Stomach (tissue), 19 donors: ENCODE results near the gene MAGEB10. TPM values are rescaled to one million over a fixed set of nuclear protein-coding genes. Genes with fewer than 3 reads are reported as not detected.

Experiments used
- DNase-seq, 2 donors: peaks; one replicate each; pipeline versions ENCODE4 v3.0.0 to v3.0.0-alpha.2; 2013 to 2019
- H3K27ac ChIP-seq, 5 donors: fragments of 200-600 bp in 4 of 5; sonication (generic) in 4 of 5; one replicate each; pipeline ENCODE4 v1.5.1; 2013 to 2019; ENCODE audit warnings: mild to moderate bottlenecking in 1 of 5, moderate library complexity in 1 of 5
- H3K27me3 ChIP-seq, 3 donors: fragments of 200-600 bp; sonication (generic); one replicate each; pipeline ENCODE4 v1.5.1; 2017 to 2019; ENCODE audit warnings: mixed run types in 1 of 3
- H3K36me3 ChIP-seq, 4 donors: fragments of 200-600 bp; sonication (generic); 1 replicate in 3 of 4; 2 replicates in 1 of 4; pipeline ENCODE4 v1.5.1; 2016 to 2019
- H3K4me1 ChIP-seq, 4 donors: fragments of 200-600 bp; sonication (generic); one replicate each; pipeline ENCODE4 v1.5.1; 2016 to 2019
- H3K4me3 ChIP-seq, 4 donors: fragments of 200-600 bp; sonication (generic) in 3 of 4; one replicate each; pipeline ENCODE4 v1.5.1; 2016 to 2019; ENCODE audit warnings: mild to moderate bottlenecking in 1 of 4
- H3K9me3 ChIP-seq, 4 donors: fragments of 200-600 bp; sonication (generic); one replicate each; pipeline ENCODE4 v1.5.1; 2016 to 2019
- EP300 ChIP-seq: sonication (generic); formaldehyde crosslinking; IDR thresholded peaks from one replicate; pipeline ENCODE4 v1.6.1; 2017; ENCODE audit warnings: antibody characterized with exemption
- POLR2A ChIP-seq, 4 donors: fragments of 450-650 bp; IDR thresholded peaks; one replicate each; pipeline ENCODE4 v1.6.1; 2016; ENCODE audit warnings: antibody characterized with exemption in 4 of 4, control low read depth in 2 of 4, mild to moderate bottlenecking in 1 of 4, moderate library complexity in 1 of 4
- POLR2AphosphoS5 ChIP-seq, 3 donors: sonication (generic); formaldehyde crosslinking; IDR thresholded peaks; one replicate each; pipeline ENCODE4 v1.6.1; 2016; ENCODE audit warnings: antibody characterized with exemption in 3 of 3
- WGBS, 5 donors: extraction: QIAGEN DNeasy Blood & Tissue Kit in 3 of 5; methylation state at CpG; one replicate each; pipeline versions ENCODE4 v1.1.5 to v1.1.7; 2013 to 2018; 5-methylcytosine and 5-hydroxymethylcytosine counted together
- intact Hi-C: fragments of 100-400 bp; cut with DNase I; formaldehyde crosslinking; loops from one replicate; pipeline ENCODE4 v1.15.1; 2023; ENCODE audit warnings: low total_unique reads
- long read RNA-seq, 10 donors: transcript quantifications; one replicate each; lab custom pipeline, GENCODE V29; 2026
- polyA plus RNA-seq, 3 donors: library from polyadenylated mRNA; stranded (reverse); fragments of 200-250 nt; gene quantifications; one replicate each; pipeline ENCODE4 v1.2.3, GENCODE V29; 2013
- total RNA-seq, 5 donors: library from RNA; depleted of rRNA; stranded (reverse); fragments of >200 nt; gene quantifications; one replicate each; pipeline versions ENCODE4 v1.1.0 to v1.2.3, GENCODE V29; 2014 to 2016
- TF ChIP-seq, protein P1 (sequence below), 7 experiments: fragments of 450-650 bp in 4 of 7; fragments of 200-600 bp in 3 of 7; sonication (generic) in 3 of 7; IDR thresholded peaks; one replicate each; pipeline ENCODE4 v1.5.1; 2016 to 2019; ENCODE audit warnings: antibody characterized with exemption in 7 of 7, control low read depth in 2 of 7, mild to moderate bottlenecking in 1 of 7
- donor health status: healthy with polysubstance abuse.
- donor health status: Bipolar disorder and iron deficiency.
- donor health status: healthy.

The MAGEB10 gene, protein sequence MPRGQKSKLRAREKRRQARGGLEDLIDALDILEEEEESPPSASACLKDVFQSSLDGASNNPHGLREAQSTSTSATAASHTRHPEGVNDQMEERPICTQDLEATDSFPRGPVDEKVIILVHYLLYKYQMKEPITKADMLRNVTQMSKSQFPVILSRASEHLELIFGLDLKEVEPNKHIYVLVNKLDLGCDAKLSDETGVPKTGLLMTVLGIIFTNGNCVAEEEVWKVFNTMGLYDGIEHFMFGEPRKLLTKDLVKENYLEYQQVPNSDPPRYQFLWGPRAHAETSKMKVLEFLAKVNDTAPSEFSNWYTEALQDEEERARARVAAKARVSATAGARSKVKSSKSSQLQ
- total RNA-seq, result not detected
- polyA plus RNA-seq, result not detected
- long read RNA-seq, donor 1, result 0 reads
- long read RNA-seq, donor 2, result 0 reads
- long read RNA-seq, donor 3, result 0 reads
- long read RNA-seq, donor 4, result 0 reads
- long read RNA-seq, donor 5, result 0 reads
- long read RNA-seq, donor 6, result 0 reads
- long read RNA-seq, donor 7, result 0 reads
- long read RNA-seq, donor 8, result 0 reads
- long read RNA-seq, donor 9, result 0 reads
- long read RNA-seq, donor 10, result 0 reads

DNA sequence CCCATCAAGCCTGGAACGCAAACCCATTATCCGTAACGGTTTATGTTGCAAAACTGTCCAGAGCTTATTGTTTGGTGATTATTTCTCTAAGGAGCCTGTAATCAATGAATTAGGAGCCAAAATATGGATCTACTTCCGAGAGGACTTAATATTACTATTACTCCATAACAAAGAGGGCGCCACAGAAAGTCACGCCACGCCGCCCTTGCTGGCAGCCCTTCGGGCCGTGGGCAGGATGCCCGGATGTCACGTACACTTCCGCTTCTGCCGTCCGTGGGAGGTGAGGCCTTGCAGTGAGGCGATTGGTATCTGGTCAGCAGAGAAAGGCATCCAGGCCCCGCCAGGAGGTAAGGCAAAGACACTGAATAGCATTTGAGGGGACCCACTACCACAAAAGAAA lies at the start of gene MAGEB10:
Gene MAGEB10 (plus strand): TSS at position 301 of the 400 bp plus-strand sequence. CDS start 13,317 bp downstream, outside the sequence.
- Histone ChIP-seq H3K27ac (no peak within 1 kb of the TSS), H3K4me1 (no peaks in the 10 kb centered on the region), H3K27me3 (no peaks in the 10 kb centered on the region), H3K9me3 (no peaks in the 10 kb centered on the region), H3K36me3 (no peaks in the 10 kb centered on the region), H3K4me3 (no peak within 1 kb of the TSS)
- intact Hi-C loops, result no loop called here
- WGBS, 5 donors, result 89 to 97% (median 92%) methylated on average over 4 to 17 of the region's 17 CpGs
- DNase-seq, result no peak
- TF ChIP-seq POLR2A (IDR thresholded peaks at IDR 0.05), result no peak
- TF ChIP-seq, protein P1, sequence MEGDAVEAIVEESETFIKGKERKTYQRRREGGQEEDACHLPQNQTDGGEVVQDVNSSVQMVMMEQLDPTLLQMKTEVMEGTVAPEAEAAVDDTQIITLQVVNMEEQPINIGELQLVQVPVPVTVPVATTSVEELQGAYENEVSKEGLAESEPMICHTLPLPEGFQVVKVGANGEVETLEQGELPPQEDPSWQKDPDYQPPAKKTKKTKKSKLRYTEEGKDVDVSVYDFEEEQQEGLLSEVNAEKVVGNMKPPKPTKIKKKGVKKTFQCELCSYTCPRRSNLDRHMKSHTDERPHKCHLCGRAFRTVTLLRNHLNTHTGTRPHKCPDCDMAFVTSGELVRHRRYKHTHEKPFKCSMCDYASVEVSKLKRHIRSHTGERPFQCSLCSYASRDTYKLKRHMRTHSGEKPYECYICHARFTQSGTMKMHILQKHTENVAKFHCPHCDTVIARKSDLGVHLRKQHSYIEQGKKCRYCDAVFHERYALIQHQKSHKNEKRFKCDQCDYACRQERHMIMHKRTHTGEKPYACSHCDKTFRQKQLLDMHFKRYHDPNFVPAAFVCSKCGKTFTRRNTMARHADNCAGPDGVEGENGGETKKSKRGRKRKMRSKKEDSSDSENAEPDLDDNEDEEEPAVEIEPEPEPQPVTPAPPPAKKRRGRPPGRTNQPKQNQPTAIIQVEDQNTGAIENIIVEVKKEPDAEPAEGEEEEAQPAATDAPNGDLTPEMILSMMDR (IDR thresholded peaks at IDR 0.05), result no peak
- TF ChIP-seq POLR2AphosphoS5 (IDR thresholded peaks at IDR 0.05), result no peak
- no peak for TF ChIP-seq EP300

DNA sequence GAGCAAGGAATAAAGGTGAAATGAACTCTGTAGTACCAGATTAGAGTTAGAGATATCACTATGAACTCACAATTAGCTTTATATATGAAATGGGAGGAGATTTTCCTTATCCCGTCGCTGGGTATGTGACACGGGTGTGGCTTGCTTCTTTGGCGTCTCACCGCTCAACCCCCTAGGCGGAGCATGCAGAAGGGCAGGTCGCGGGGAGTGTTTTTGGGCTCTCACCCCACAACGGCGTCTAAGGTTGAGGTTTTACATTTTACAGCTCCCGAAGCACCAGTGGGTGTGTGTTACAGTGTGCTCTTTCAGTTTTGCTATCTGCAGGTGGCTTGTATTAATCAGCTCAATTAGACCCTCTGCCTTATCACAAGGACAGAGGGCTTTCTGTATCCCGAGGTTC lies 42.1 kb upstream of the MAGEB10 start:
- H3K4me3 ChIP-seq, result no peak overlapping the region
- no peaks in the 10 kb centered on the region for H3K4me1 ChIP-seq
- 55 to 77% (median 69%) methylated on average over 12 of the region's 12 CpGs for WGBS, 5 donors
- H3K27me3 ChIP-seq, result no peaks in the 10 kb centered on the region
- no peaks in the 10 kb centered on the region for H3K9me3 ChIP-seq
- intact Hi-C loops, result no loop called here
- TF ChIP-seq, protein P1 (IDR thresholded peaks at IDR 0.05), result no peak
- DNase-seq, result no peak
- H3K36me3 ChIP-seq, result no peaks in the 10 kb centered on the region
- no peak overlapping the region for H3K27ac ChIP-seq

DNA sequence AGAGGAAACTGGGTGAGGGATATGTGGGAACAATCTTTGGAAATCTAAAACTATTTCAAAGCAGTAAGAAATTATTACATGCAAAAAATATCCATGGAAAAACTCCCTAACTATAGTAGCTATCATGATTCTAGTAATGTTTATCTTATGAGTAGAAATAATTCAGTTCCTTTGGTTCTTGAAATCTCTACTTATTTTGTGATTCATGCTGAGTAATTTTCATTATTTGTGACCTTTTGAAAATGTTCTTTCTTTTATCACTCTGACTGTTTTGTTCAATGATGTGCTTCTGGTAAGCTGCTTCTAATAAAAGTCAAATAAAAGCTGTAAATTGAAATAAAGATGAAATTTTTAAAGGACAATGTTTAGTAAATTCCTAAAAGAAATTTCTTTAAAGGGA lies 40.4 kb upstream of the MAGEB10 start:
- intact Hi-C loops, result no loop called here

DNA sequence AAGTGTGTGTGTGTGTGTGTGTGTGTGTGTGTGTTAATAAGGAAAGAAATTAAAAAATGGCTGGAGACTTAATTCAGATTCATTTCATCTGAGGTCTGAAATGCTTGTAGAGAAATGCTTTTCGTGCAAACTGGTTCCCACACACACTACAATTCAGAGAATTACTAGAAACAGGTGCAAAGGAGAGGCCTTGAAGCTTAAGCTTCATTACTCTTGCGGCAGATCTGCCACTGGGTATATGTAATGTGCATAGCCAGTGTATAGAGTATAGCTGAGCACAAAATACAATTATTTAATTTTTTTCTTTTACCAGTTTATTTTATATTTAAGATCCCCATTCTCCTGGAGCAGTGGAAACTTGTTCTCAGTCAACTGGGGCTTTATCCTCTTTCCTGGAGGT lies 31.8 kb upstream of the MAGEB10 start:
- intact Hi-C loops, result no loop called here

More for the DNA sequence above, 40.4 kb upstream of the MAGEB10 start:
- TF ChIP-seq EP300, result no peak
- no peak for TF ChIP-seq POLR2A (IDR thresholded peaks at IDR 0.05)
- Histone ChIP-seq H3K4me1 (no peaks in the 10 kb centered on the region), H3K27me3 (no peaks in the 10 kb centered on the region), H3K4me3 (no peak overlapping the region), H3K9me3 (no peaks in the 10 kb centered on the region), H3K27ac (no peak overlapping the region), H3K36me3 (no peaks in the 10 kb centered on the region)
- DNase-seq, result no peak

More for the DNA sequence above, 31.8 kb upstream of the MAGEB10 start:
- no peaks in the 10 kb centered on the region for H3K9me3 ChIP-seq
- WGBS, 5 donors, result 70 to 91% (median 89%) methylated on average over 2 of the region's 2 CpGs
- H3K27ac ChIP-seq, result no peak overlapping the region
- no peak overlapping the region for H3K4me3 ChIP-seq
- H3K27me3 ChIP-seq, result no peaks in the 10 kb centered on the region
- H3K4me1 ChIP-seq, result no peaks in the 10 kb centered on the region
- H3K36me3 ChIP-seq, result no peaks in the 10 kb centered on the region
- DNase-seq, result no peak
- TF ChIP-seq POLR2A (IDR thresholded peaks at IDR 0.05) (no peak), POLR2AphosphoS5 (IDR thresholded peaks at IDR 0.05) (no peak), EP300 (no peak)
- TF ChIP-seq, protein P1 (IDR thresholded peaks at IDR 0.05), result no peak
